Heart right ventricle (tissue), 16 donors: ENCODE results near the gene FRMD3. TPM values are rescaled to one million over a fixed set of nuclear protein-coding genes. Genes with fewer than 3 reads are reported as not detected.

Experiments
- ATAC-seq, 8 donors: fragments of 200-7000 bp; cut with Tn5 transposase; one replicate each; pipeline ENCODE4 v1.9.1; 2020; ENCODE audit warnings: mild to moderate bottlenecking in 8 of 8, moderate library complexity in 8 of 8, moderate number of reproducible peaks in 1 of 8
- DNase-seq, 2 donors: peaks; one replicate each; pipeline ENCODE4 v3.0.0-alpha.2; 2020
- H3K27ac ChIP-seq, 10 donors: fragments of 200-600 bp; sonication (generic) in 2 of 10; one replicate each; pipeline versions ENCODE4 v1.5.0 to v1.8.0; 2020 to 2022; ENCODE audit warnings: mild to moderate bottlenecking in 3 of 10
- H3K27me3 ChIP-seq, 7 donors: fragments of 200-600 bp; one replicate each; pipeline ENCODE4 v1.8.0; 2021 to 2022; ENCODE audit warnings: mild to moderate bottlenecking in 2 of 7
- H3K36me3 ChIP-seq, 9 donors: fragments of 200-600 bp; sonication (generic) in 1 of 9; one replicate each; pipeline versions ENCODE4 v1.5.0 to v1.8.0; 2020 to 2022; ENCODE audit warnings: mild to moderate bottlenecking in 2 of 9
- H3K4me1 ChIP-seq, 9 donors: fragments of 200-600 bp; sonication (generic) in 1 of 9; one replicate each; pipeline versions ENCODE4 v1.5.0 to v1.8.0; 2020 to 2022; ENCODE audit warnings: mild to moderate bottlenecking in 4 of 9
- H3K4me3 ChIP-seq, 10 donors: fragments of 200-600 bp; sonication (generic) in 2 of 10; one replicate each; pipeline versions ENCODE4 v1.5.0 to v1.8.0; 2020 to 2022; ENCODE audit warnings: mild to moderate bottlenecking in 7 of 10, moderate library complexity in 2 of 10
- H3K9me3 ChIP-seq, 11 donors: fragments of 200-600 bp in 10 of 11; sonication (generic) in 2 of 11; one replicate each; pipeline versions ENCODE4 v1.5.0 to v1.8.0; 2013 to 2022; ENCODE audit warnings: mild to moderate bottlenecking in 2 of 11, control low read depth in 1 of 11, moderate library complexity in 1 of 11
- CTCF ChIP-seq, 9 donors: fragments of 200-600 bp; sonication (generic) in 2 of 9; IDR thresholded peaks; one replicate each; pipeline versions ENCODE4 v1.5.0 to v1.8.0; 2021 to 2022; ENCODE audit warnings: antibody characterized with exemption in 9 of 9, mild to moderate bottlenecking in 5 of 9, moderate library complexity in 1 of 9
- WGBS, 2 donors: extraction: QIAGEN DNeasy Blood & Tissue Kit; methylation state at CpG; one replicate each; pipeline ENCODE4 v1.1.7; 2013; ENCODE audit warnings: inconsistent platforms in 1 of 2; 5-methylcytosine and 5-hydroxymethylcytosine counted together
- intact Hi-C, 10 donors: fragments of 100-400 bp; cut with DNase I; formaldehyde crosslinking; loops; one replicate each; pipeline versions ENCODE4 v1.11.1 to v1.14.2; 2022
- polyA plus RNA-seq, 2 donors: library from polyadenylated mRNA; stranded (reverse); fragments of 200-250 nt; gene quantifications; one replicate each; pipeline ENCODE4 v1.2.3, GENCODE V29; 2013
- total RNA-seq, 10 donors: library from RNA; stranded (reverse); fragmentation: NEBNext Ultra II Directional in 3 of 10; extraction: Animal tissue kit (Norgen Biotek cat#: 25700) in 3 of 10; gene quantifications; one replicate each; pipeline versions ENCODE4 v1.2.1 to v1.2.4, GENCODE V29; 2021 to 2023
- donor health status: Arrhythmogenic right ventricular cardiomyopathy.
- donor health status: ischemic (EF 13 %, LVEDD 7.1; RV severe dilation, severe dysfunction).
- donor health status: healthy with polysubstance abuse.
- donor health status: DM: no; HTN: yes; CAD: no.
- donor health status: DM: no; HTN: no; CAD: no.
- donor health status: ischemic (EF 25% LVEDD 6.9; RV normal size, moderate dysfunction).
- donor health status: ischemic (EF 25% LVEDD 5.7; RV mildly dilated, moderate dysfunction).
- donor health status: healthy.
- donor health status: DM: yes; HTN: yes; CAD: no.
- donor health status: Ischemic cardiomyopathy.
- donor health status: ischemic (EF 35%, LVEDD 5.7; RV mildly dilated, moderate dysfunction).
- donor health status: nonischemic (EF 11% LVEDD 7.7; RV severe dilation, severe dysfunction).
- donor health status: DM: yes; HTN: yes; CAD: no.
- donor health status: PGD.
- donor health status: ischemic (EF 29% LVEDD 5.4; RV normal size, mild dysfunction).
- donor health status: nonischemic (EF 23%, LVEDD 6.1; RV moderate dilation, normal function).

Gene FRMD3
- total and polyA plus RNA-seq, 12 donors, result 23.1 to 145 (median 98.8) TPM

- Histone ChIP-seq H3K27ac (no peak overlapping the region), H3K36me3 (no peaks in the 10 kb centered on the region), H3K9me3 (no peaks in the 10 kb centered on the region), H3K4me1 (peaks cover 0 to 21% (median 4%) of the 10 kb centered on the region in 9 donors), H3K4me3 (no peak overlapping the region), H3K27me3 (no peaks in the 10 kb centered on the region)
- peak in 2 of 8 donors; percentile 33 to 39 for ATAC-seq
- TF ChIP-seq CTCF (IDR thresholded peaks at IDR 0.05), result no peak
- DNase-seq, result no peak
- intact Hi-C loops, result no loop called here
- WGBS, 2 donors, result 61 to 63% methylated on average over 6 of the region's 6 CpGs
Observed at GRCh38 chr9:83503866-83504265, 34.3 kb downstream of the FRMD3 start.

DNA sequence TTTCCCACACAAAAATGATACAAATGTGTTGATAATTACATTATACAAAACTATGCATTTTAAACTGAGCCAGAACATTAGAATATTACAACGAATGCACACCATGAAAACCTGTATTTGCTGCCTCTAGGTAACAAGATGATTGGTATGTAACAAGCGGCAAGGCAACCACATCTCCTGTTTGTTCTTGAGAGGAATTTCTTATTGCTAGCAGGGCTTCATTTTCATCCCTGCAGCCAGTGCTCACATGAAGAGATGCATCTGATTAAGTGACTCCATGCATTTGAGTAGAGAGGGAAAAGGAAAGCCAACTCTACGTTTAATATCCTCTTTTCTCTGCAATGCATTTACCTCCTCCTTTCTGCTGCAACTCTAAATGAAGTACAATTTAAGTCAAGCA, 36.6 kb downstream of the FRMD3 start:
- no peak overlapping the region for H3K4me3 ChIP-seq
- DNase-seq (no peak), ATAC-seq (no peak)

DNA sequence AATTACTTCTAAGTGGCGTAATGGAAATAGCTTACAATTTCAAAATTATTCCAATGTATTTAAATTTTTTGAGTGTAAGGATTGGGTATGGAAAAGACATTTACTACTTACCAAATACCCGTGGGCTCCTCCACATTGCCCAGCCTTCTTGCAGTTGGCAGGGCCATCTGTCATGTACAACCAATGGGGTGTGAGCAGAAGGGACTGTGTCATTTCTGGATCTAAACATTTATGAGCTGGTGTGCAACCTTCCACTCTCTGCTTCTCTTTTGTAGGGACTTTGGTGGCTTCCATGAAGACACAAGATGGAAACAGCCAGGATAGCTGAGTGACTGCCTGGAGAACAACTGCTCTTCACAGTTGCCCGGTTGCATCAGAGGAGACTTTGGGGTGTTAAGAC, 40.8 kb downstream of the FRMD3 start:
- peaks cover 0 to 4% (median under 1%) of the 10 kb centered on the region in 9 donors for H3K4me1 ChIP-seq
- no peaks in the 10 kb centered on the region for H3K9me3 ChIP-seq
- no peaks in the 10 kb centered on the region for H3K36me3 ChIP-seq
- H3K27ac ChIP-seq, result no peak overlapping the region
- ATAC-seq (no peak), DNase-seq (no peak)
- H3K27me3 ChIP-seq, result no peaks in the 10 kb centered on the region
- intact Hi-C loops, result no loop called here
- H3K4me3 ChIP-seq, result no peak overlapping the region
- no peak for TF ChIP-seq CTCF (IDR thresholded peaks at IDR 0.05)
- 97 to 99% methylated on average over 3 of the region's 3 CpGs for WGBS, 2 donors

More for the DNA sequence above, 36.6 kb downstream of the FRMD3 start:
- Histone ChIP-seq H3K36me3 (no peaks in the 10 kb centered on the region), H3K27me3 (no peaks in the 10 kb centered on the region), H3K9me3 (no peaks in the 10 kb centered on the region), H3K4me1 (peaks cover 0 to 12% (median 0%) of the 10 kb centered on the region in 9 donors), H3K27ac (no peak overlapping the region)
- WGBS, 2 donors, result 84 to 88% methylated on average over 3 of the region's 3 CpGs
- intact Hi-C loops, result no loop called here
- TF ChIP-seq CTCF (IDR thresholded peaks at IDR 0.05), result no peak

- no peak overlapping the region for H3K4me3 ChIP-seq
- WGBS, 2 donors, result 20 to 42% methylated on average over 3 of the region's 3 CpGs
- ATAC-seq (peak in 3 of 8 donors; percentile 20 to 56 (median 47)), DNase-seq (no peak)
- peaks cover 0 to 8% (median 0%) of the 10 kb centered on the region in 11 donors for H3K9me3 ChIP-seq
- H3K27me3 ChIP-seq, result no peaks in the 10 kb centered on the region
- no peaks in the 10 kb centered on the region for H3K36me3 ChIP-seq
- H3K27ac ChIP-seq, result peak overlapping the region in 3 of 10 donors; percentile 17 to 41 (median 26)
- peaks cover 0 to 19% (median 10%) of the 10 kb centered on the region in 9 donors for H3K4me1 ChIP-seq
- intact Hi-C loops, result no loop called here
- TF ChIP-seq CTCF (IDR thresholded peaks at IDR 0.05), result no peak
Observed at GRCh38 chr9:83491995-83492394, 46.2 kb downstream of the FRMD3 start.
